Skin of body (tissue), 2 donors: ENCODE measurements around the gene TFIP11. TPM values are rescaled to one million over a fixed set of nuclear protein-coding genes. Genes with fewer than 3 reads are reported as not detected.

Experiments used
- DNase-seq: peaks from one replicate; lab custom pipeline; 2025; lab: John Stamatoyannopoulos, UW
- total RNA-seq: library from RNA; depleted of rRNA; stranded (reverse); fragments of >200 nt; gene quantifications from one replicate; pipeline ENCODE4 v1.2.3, GENCODE V29; 2014

The TFIP11 gene
- 16.0 TPM for total RNA-seq

DNA sequence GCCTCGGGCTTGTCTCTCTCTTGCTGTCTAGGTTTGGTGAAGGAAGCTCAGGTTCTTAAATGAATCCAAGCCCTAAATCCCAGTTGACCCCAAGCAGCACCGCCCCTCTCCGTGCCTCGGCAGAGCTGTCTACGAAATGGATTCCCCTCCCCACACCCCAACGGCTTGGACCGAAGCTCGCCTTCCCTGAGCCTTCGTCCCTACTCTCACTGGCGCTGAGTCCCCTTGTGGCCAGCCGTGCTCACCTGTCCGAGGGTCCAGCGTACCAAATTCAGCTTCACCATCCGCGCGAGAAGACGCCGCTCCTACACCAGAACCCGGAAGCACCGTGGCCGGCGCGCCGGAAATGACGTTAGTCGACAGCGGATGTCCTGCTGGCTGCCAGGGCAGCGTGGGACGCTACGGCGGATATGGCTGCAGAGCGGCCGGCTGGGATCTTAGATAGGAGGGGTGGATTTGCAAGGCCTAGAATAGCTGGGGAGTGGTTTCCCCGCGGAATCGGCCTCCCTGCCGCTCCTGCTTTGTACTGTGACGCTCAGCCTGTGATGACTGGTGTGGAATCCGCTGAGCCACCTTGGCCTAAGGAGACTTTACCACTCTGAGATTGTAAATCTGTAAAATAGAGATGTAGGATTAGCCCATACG is at the start of gene TFIP11:
TSS of gene TFIP11 (minus strand) at position 325 of the 645 bp plus-strand sequence. CDS start 2,201 bp downstream, outside the sequence.
- peak; percentile 77 for DNase-seq

DNA sequence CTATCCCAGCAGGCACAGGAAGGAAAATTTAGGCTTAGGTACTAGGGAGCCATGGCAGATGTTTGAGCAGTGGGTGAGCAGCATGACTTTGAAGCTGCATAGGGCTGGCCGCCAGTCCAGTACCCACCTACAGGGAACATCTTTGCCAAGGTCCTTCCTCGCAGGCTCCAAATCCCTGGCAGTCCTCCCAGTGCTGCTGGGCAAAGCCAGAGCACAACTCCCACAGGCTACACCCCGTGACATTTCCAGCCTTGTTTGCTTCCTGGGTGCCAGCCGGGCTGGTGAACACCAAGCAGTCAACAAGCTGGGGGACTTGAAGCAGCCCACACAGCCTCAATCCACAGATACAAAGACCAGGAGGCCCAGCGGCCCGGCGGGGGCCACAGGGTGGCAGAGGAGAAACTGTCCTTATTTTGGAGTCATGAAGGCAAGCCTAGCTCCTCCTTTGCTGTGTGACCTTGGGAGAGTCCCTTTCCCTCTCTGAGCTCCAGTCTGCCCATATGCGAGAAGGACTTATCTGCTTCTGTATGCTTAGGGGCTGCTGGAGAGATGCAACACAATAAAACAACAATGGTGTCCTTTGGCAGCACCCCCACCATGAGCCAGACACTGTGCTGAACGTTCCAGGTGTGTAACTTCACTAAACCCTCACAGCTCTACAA is 49.6 kb upstream of the TFIP11 start:
- DNase-seq, result no peak

- no peak for DNase-seq
Observed at GRCh38 chr22:26559961-26560575, 47.8 kb upstream of the TFIP11 start.

GRCh38 chr22:26558248-26558895 is 46.1 kb upstream of the TFIP11 start:
- DNase-seq, result no peak

DNA sequence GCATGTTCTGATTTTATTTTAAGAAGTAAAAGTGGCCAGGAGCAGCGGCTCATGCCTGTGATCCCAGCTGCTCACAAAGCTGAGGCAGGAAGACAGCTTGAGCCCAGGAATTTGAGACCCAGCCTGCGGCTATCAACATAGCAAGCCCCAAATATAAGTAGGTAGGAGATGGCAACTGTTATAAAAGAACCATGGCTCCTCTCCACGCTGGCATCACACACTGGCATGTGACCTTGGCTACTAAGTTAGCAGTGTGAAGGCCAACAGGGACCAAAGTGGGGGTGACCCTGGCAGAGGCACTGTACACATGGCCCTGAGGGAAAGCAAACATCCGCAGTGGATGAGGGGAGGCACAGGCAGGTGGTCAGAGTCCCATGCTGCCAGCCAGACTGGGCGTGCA is 44.6 kb upstream of the TFIP11 start:
- DNase-seq, result no peak

GRCh38 chr22:26555478-26555877 is 43.2 kb upstream of the TFIP11 start:
- DNase-seq, result no peak

GRCh38 chr22:26554956-26555355 is 42.7 kb upstream of the TFIP11 start:
- DNase-seq, result no peak

DNA sequence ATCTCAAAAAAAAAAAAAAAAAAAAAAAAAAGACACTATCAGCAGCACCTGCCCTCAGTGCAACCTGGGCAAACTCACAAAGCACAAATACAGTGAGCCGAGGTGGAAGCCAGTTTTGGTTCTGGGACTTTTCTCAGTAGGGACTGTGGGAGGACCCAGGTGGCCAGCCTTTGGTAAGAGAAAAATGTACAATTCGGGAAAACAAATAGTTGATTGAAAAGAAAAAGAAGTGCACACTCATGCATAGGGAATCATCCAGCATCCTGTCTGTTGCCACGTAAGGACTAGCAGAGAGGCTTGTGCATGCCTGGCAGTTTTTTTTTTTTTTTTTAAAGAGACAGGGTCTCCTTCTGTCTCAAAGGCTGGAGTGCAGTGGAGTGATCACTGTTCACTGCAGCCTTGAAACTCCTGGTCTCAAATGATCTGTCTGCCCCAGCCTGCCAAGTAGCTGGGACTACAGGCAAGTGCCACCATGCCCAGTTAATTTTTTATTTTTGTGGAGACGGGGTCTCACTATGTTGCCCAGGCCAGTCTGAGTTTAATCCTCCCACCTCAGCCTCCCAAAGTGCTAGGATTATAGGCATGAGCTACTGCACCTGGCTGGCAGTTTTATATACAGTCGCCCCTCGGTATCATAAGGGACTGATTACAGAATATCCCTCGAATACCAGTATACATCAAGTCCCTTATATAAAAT is 40.9 kb upstream of the TFIP11 start:
- DNase-seq, result no peak

DNA sequence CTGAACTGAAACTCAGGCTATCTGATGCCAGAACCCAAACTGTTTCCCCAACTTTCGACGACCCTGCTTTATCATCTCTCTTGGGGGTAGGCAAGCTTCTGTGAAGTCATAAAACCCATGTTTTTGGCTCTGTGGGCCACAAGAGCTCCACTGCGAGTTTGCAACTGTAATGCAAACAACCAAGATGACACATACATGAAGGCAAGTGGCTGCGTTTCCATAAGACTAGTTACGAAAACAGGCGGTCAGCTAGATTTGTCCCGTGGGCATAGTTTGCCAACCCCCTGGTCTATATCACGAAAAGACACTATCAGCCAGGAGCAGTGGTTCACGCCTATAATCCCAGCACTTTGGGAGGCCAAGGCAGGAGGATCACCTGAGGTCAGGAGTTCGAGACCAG is 40.2 kb upstream of the TFIP11 start:
- DNase-seq, result no peak

DNA sequence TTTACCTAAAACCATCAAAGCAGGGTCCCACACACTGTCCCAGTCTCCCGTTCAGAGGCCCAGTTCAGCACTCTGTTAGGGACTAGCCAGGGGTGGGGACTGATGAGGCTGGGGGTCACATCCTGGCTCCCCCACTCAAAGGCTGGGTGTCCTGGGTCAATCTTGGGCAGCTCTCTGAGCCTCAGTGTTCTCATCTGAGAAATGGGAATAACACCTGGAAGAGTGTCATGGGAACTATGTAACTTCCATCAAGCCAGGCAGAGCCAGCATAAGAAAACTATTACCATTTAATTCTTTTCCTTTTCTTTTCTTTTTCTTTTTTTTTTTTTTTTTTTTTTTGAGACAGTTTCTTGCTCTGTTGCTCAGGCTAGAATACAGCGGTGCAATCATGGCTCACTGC is 39.3 kb upstream of the TFIP11 start:
- DNase-seq, result no peak

GRCh38 chr22:26550498-26551033 is 38.3 kb upstream of the TFIP11 start:
- DNase-seq, result peak; percentile 8

- no peak for DNase-seq
Observed at GRCh38 chr22:26549902-26550497, 37.7 kb upstream of the TFIP11 start.

DNA sequence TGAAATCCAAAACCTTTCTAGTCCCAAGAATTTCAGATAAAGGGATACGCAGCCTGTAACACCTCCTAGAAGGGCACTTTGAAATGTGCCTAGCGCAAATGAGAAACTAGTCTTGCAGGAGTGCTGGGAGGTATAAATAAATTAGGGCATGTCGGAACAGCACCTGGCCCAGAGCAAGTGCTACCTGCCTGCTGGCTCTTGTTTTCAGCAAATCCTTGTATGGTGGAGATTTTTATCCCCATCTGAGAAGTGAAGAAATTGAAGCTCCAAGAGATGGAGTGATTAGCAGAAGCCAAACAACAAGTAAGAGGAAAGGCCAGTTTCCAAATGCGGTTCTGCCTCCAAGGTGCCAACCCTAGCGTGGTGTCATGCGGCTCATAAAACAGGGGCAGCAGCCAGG is 36.7 kb upstream of the TFIP11 start:
- DNase-seq, result no peak

DNA sequence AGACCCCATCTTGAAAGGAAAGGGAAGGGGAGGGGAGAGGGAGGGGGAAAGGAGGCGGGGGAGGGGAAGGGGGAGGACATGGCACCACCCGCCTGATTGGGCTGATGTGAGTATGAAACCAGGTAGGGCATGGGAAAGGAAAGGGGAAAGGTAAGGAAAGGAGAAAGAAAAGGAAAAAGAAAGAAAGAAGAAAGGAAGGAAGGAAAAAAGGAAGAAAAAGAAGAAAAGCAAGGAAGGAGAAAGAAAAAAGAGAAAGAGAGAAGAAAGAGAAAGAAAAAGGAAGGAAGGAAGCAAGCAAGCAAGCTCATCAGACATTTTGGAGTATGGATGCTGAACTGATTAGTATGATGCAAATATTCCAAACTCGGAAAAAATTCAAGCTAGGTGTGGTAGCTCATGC is 36.0 kb upstream of the TFIP11 start:
- no peak for DNase-seq

DNA sequence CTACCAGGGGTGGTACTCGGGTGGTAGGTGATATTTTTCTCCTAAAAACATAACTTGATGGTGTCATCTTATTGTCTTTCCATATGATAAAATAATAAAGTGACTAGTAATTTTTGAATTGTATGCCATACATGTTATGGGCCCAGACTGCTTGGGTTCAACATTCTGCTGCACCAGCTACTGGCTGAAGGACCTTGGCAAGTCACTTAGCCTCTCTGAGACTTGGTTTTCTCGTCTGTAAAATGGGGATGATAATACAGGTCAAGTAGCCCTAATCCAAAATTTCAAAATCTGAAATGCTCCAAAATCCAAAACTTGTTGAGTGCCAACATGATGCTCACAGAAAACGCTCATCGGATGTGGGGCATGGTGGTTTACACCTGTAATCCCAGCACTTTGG is 35.6 kb upstream of the TFIP11 start:
- DNase-seq, result no peak

DNA sequence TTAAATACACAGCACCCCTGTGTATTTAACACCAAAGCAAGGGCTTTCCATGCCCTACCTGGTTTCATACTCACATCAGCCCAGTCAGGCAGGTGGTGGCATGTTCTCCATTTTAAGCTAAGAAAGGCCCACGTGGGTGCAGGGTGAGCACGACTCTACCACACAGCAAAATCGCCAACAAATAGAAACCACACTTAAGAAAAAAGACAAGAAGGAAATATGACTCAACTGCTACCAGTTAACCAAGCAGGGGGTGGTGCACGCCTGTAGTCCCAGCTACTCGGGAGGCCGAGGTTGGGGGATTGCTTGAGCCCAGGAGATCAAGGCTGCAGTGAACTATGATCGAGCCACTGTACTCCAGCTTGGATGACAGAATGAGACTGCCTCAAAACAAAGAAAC is 35.2 kb upstream of the TFIP11 start:
- no peak for DNase-seq

- DNase-seq, result no peak
Observed at GRCh38 chr22:26546282-26546681, 34.0 kb upstream of the TFIP11 start.

- no peak for DNase-seq
Observed at GRCh38 chr22:26545827-26546226, 33.6 kb upstream of the TFIP11 start.

- no peak for DNase-seq
Observed at GRCh38 chr22:26545385-26545784, 33.1 kb upstream of the TFIP11 start.

- DNase-seq, result no peak
Observed at GRCh38 chr22:26544489-26544888, 32.2 kb upstream of the TFIP11 start.

DNA sequence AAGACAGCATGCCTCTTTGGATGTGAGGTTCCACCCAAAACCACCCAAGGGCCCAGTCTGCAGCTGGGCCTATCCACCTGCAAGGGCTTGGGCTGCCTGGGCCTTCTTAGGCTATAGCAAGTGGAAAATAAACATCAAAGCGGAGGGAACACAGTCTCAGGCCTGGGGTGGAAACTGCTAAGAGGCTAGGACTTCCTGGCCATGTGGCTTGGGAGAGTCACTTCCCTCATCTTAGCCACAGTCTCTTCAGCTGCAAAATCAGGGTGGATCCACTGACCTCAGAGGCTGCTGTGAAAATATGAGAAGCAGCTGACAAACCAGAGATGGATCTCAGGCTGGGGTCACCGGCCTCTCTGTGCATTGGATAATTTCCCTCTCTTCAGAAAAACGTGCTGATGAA is 30.6 kb upstream of the TFIP11 start:
- no peak for DNase-seq
